ENCODE results near the gene CCDC6.

DNA sequence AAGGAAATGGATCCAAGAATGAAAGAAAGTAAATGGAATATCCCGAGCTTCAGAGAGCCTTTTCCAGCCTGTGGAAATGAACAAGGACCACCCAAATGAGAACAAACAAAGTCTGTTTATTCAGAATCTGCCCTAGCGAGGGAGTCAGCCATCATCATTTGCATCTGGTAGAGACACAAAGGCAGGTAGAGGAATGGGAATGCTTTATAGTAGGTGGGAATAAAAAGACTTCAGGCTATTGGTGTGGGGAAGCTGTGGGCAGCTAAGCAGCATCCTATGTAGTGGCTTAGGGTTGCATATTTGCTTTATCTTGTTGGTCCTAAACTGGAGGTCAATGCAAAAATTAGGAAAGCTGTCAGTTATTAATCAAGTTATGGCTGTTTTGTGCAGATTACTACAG, 143.9 kb downstream of the CCDC6 start:
- TF ChIP-seq POLR2AphosphoS5 (IDR thresholded peaks at IDR 0.05; ENCODE audit: insufficient read depth in 1 of 2, low read depth in 1 of 2): no peak
- TF ChIP-seq CTCF (IDR thresholded peaks at IDR 0.05): no peak

Data from vagina (tissue), 2 donors.